Lung (tissue), 12 donors: Measurements from ENCODE around the gene CTDSPL. TPM values are rescaled to one million over a fixed set of nuclear protein-coding genes. Genes with fewer than 3 reads are reported as not detected.

Source experiments
- ATAC-seq: fragments of 200-7000 bp; cut with Tn5 transposase; one replicate; pipeline ENCODE4 v1.9.1; 2020; ENCODE audit warnings: moderate number of reproducible peaks; ENCODE audit not compliant: insufficient read depth, low FRiP score
- DNase-seq, 3 donors: peaks; one replicate each; pipeline ENCODE4 v3.0.0-alpha.2; 2013 to 2017
- H3K27ac ChIP-seq, 2 donors: one replicate each; pipeline ENCODE4 v1.5.1; 2013; ENCODE audit warnings: mild to moderate bottlenecking in 2 of 2, moderate library complexity in 2 of 2, control low read depth in 1 of 2, inconsistent platforms in 1 of 2, low read depth in 1 of 2, low read length in 1 of 2
- H3K27me3 ChIP-seq, 3 donors: one replicate each; pipeline ENCODE4 v1.5.1; 2013; ENCODE audit warnings: low read length in 2 of 3; ENCODE audit not compliant: control insufficient read depth in 3 of 3, insufficient read depth in 3 of 3
- H3K36me3 ChIP-seq, 4 donors: one replicate each; pipeline ENCODE4 v1.5.1; 2013; ENCODE audit warnings: low read length in 4 of 4, mild to moderate bottlenecking in 1 of 4, moderate library complexity in 1 of 4; ENCODE audit not compliant: control insufficient read depth in 4 of 4, insufficient read depth in 4 of 4
- H3K4me1 ChIP-seq, 5 donors: one replicate each; pipeline ENCODE4 v1.5.1; 2013; ENCODE audit warnings: low read length in 5 of 5, mild to moderate bottlenecking in 2 of 5, moderate library complexity in 1 of 5; ENCODE audit not compliant: control insufficient read depth in 5 of 5, insufficient read depth in 5 of 5
- H3K4me3 ChIP-seq: one replicate; pipeline ENCODE4 v1.5.1; 2013; ENCODE audit warnings: mild to moderate bottlenecking, control low read depth, moderate library complexity
- H3K9ac ChIP-seq, 2 donors: one replicate each; pipeline ENCODE4 v1.5.1; 2013; ENCODE audit warnings: low read length in 2 of 2, control low read depth in 1 of 2; ENCODE audit not compliant: insufficient read depth in 1 of 2
- H3K9me3 ChIP-seq, 4 donors: one replicate each; pipeline ENCODE4 v1.5.1; 2013; ENCODE audit warnings: low read length in 3 of 4, mild to moderate bottlenecking in 1 of 4, moderate library complexity in 1 of 4; ENCODE audit not compliant: control insufficient read depth in 4 of 4, insufficient read depth in 3 of 4
- WGBS, 2 donors: extraction: QIAGEN DNeasy Blood & Tissue Kit; methylation state at CpG; one replicate each; pipeline ENCODE4 v1.1.7; 2013; 5-methylcytosine and 5-hydroxymethylcytosine counted together
- polyA plus RNA-seq, 2 donors: library from polyadenylated mRNA; stranded (reverse); fragments of 200-250 nt; gene quantifications; one replicate each; pipeline ENCODE4 v1.2.1, GENCODE V29; 2013
- total RNA-seq, 2 donors: library from RNA; depleted of rRNA in 1 of 2; stranded (reverse); fragments of >200 nt in 1 of 2; gene quantifications; one replicate each; pipeline ENCODE4 v1.2.1, GENCODE V29; 2014 to 2021
- TF ChIP-seq, protein P1 (sequence below): IDR thresholded peaks from 2 replicates; pipeline ENCODE4 v1.5.1; 2012; ENCODE audit warnings: mild to moderate bottlenecking; ENCODE audit errors: control extremely low read depth, extremely low read depth
- donor health status: control.
- donor health status: control.
- donor health status: Bipolar disorder and iron deficiency.
- donor health status: healthy.
- donor health status: DM: yes; HTN: yes; CAD: no.

The CTDSPL gene
- total and polyA plus RNA-seq, 4 donors, result 12.5 to 79.1 (median 33.5) TPM

DNA sequence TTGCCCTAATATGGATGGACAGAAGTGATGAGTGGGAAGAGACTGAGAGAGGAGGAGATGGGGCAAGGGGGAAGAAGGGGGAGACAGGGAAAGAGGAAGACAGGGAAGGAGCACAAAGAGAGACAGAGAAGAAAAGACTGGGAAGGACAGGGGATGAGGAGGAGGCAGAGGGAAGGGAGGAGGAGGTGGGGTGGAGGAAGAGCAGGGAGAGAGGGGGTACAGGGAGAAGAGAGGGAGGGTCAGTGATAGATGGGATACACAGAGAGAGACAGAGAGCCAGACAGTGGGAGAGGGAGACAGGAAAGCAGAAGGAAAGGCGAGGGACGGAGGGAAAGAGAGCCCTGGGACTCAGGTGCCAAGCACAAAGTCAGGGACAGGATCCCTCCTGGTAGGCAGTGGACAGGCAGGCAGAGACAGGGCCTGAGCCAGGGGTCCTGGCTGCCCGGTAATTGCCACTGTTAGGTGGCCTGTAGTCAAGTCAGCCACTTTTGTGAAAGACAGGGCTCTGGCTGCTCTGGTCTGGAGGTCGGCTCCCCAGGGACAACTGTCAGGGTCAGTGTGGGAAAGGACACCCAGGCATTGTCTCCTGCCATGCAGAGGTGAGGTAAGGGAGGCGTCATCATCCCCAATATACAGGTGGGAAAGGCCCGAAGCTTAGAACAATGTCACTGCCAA lies 138.7 kb downstream of the CTDSPL start:
- no peak for ATAC-seq
- Histone ChIP-seq H3K4me1 (peaks cover 0 to 20% (median 8%) of the 10 kb centered on the region in 5 donors), H3K9ac (no peak overlapping the region), H3K36me3 (peaks cover 0 to 41% (median 25%) of the 10 kb centered on the region in 4 donors), H3K27ac (no peak overlapping the region), H3K27me3 (no peaks in the 10 kb centered on the region), H3K9me3 (no peaks in the 10 kb centered on the region), H3K4me3 (no peak overlapping the region)
- TF ChIP-seq, protein P1, sequence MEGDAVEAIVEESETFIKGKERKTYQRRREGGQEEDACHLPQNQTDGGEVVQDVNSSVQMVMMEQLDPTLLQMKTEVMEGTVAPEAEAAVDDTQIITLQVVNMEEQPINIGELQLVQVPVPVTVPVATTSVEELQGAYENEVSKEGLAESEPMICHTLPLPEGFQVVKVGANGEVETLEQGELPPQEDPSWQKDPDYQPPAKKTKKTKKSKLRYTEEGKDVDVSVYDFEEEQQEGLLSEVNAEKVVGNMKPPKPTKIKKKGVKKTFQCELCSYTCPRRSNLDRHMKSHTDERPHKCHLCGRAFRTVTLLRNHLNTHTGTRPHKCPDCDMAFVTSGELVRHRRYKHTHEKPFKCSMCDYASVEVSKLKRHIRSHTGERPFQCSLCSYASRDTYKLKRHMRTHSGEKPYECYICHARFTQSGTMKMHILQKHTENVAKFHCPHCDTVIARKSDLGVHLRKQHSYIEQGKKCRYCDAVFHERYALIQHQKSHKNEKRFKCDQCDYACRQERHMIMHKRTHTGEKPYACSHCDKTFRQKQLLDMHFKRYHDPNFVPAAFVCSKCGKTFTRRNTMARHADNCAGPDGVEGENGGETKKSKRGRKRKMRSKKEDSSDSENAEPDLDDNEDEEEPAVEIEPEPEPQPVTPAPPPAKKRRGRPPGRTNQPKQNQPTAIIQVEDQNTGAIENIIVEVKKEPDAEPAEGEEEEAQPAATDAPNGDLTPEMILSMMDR, result no peak
- 91 to 96% methylated on average over 6 of the region's 6 CpGs for WGBS, 2 donors
- DNase-seq, result peak in 1 of 3 donors; percentile 9

GRCh38 chr3:38000965-38001455 lies 139.3 kb downstream of the CTDSPL start:
- WGBS, 2 donors, result 97 to 99% methylated on average over 6 of the region's 6 CpGs

GRCh38 chr3:38001456-38002081 lies 139.9 kb downstream of the CTDSPL start:
- Histone ChIP-seq H3K36me3 (peaks cover 0 to 40% (median 27%) of the 10 kb centered on the region in 4 donors), H3K4me3 (no peak overlapping the region), H3K9ac (no peak overlapping the region), H3K9me3 (no peaks in the 10 kb centered on the region), H3K27me3 (no peaks in the 10 kb centered on the region), H3K4me1 (peaks cover 0 to 20% (median 7%) of the 10 kb centered on the region in 5 donors), H3K27ac (no peak overlapping the region)
- peak in 1 of 3 donors; percentile 5 for DNase-seq
- 88 to 89% methylated on average over 9 of the region's 9 CpGs for WGBS, 2 donors
- no peak for ATAC-seq
- TF ChIP-seq, protein P1, result no peak

More at GRCh38 chr3:38000965-38001455, 139.3 kb downstream of the CTDSPL start:
- TF ChIP-seq, protein P1, result no peak
- no peak for ATAC-seq
- Histone ChIP-seq H3K9me3 (no peaks in the 10 kb centered on the region), H3K27ac (no peak overlapping the region), H3K36me3 (peaks cover 0 to 35% (median 27%) of the 10 kb centered on the region in 4 donors), H3K4me3 (no peak overlapping the region), H3K27me3 (no peaks in the 10 kb centered on the region), H3K9ac (no peak overlapping the region), H3K4me1 (peaks cover 0 to 20% (median 7%) of the 10 kb centered on the region in 5 donors)
- DNase-seq, result peak in 1 of 3 donors; percentile 1
